ENCODE measurements around the gene KDM2B.

Gene KDM2B

GRCh38 chr12:121529184-121529583, 51.6 kb downstream of the KDM2B start:
- no peak for DNase-seq (ENCODE audit: extremely low spot score)
- ChIA-PET CTCF (interaction anchor here (1.3 to 3.5 kb wide), 3 partner anchors 23 to 100 kb away, joined by 3 to 10 read pairs (median 3); no protein-coding TSS in a partner anchor), POLR2A (no interaction called here)
- no peak for TF ChIP-seq CTCF (IDR thresholded peaks at IDR 0.05; ENCODE audit: control extremely low read depth, extremely low read depth, low read depth, missing control alignments)

- TF ChIP-seq CTCF (IDR thresholded peaks at IDR 0.05; ENCODE audit: control extremely low read depth, extremely low read depth, low read depth, missing control alignments): no peak
- DNase-seq (ENCODE audit: extremely low spot score): no peak
- ChIA-PET CTCF (interaction anchor here (1.2 to 1.6 kb wide), 2 partner anchors 31 to 113 kb away, joined by 3 read pairs; no protein-coding TSS in a partner anchor), POLR2A (no interaction called here)
These were observed 55.4 kb downstream of the KDM2B start for GRCh38 chr12:121525411-121525810.

- TF ChIP-seq CTCF (IDR thresholded peaks at IDR 0.05; ENCODE audit: control extremely low read depth, extremely low read depth, low read depth, missing control alignments): no peak
- ChIA-PET POLR2A (interaction anchor here (1.1 kb wide), 1 partner anchor 103 kb away, joined by 3 read pairs; no protein-coding TSS in a partner anchor), CTCF (interaction anchor here (1.1 to 2.8 kb wide), 4 partner anchors 21 to 269 kb away, joined by 3 to 13 read pairs (median 5); partner anchors contain the start of gene RHOF)
- DNase-seq (ENCODE audit: extremely low spot score): no peak
These were observed 56.5 kb downstream of the KDM2B start for GRCh38 chr12:121524196-121524916.

- no peak for TF ChIP-seq CTCF (IDR thresholded peaks at IDR 0.05; ENCODE audit: control extremely low read depth, extremely low read depth, low read depth, missing control alignments)
- peak; percentile 59 for DNase-seq (ENCODE audit: extremely low spot score)
- POLR2A ChIA-PET: interaction anchor here (1.1 kb wide), 1 partner anchor 103 kb away, joined by 3 read pairs; no protein-coding TSS in a partner anchor
- CTCF ChIA-PET: interaction anchor here (1.1 to 2.8 kb wide), 5 partner anchors 17 to 270 kb away, joined by 3 to 13 read pairs (median 4); partner anchors contain the start of gene RHOF
These were observed 57.1 kb downstream of the KDM2B start for GRCh38 chr12:121523741-121524140.

- peak; percentile 46 for DNase-seq (ENCODE audit: extremely low spot score)
These were observed 57.9 kb downstream of the KDM2B start for GRCh38 chr12:121522971-121523370.

More at GRCh38 chr12:121522971-121523370, 57.9 kb downstream of the KDM2B start:
- TF ChIP-seq CTCF (IDR thresholded peaks at IDR 0.05; ENCODE audit: control extremely low read depth, extremely low read depth, low read depth, missing control alignments): no peak
- POLR2A ChIA-PET: interaction anchor here (1.1 kb wide), 1 partner anchor 104 kb away, joined by 3 read pairs; no protein-coding TSS in a partner anchor
- CTCF ChIA-PET: interaction anchor here (1.1 to 2.8 kb wide), 4 partner anchors 17 to 30 kb away, joined by 3 to 13 read pairs (median 5); no protein-coding TSS in a partner anchor

All from GM10248 (cell line).